ENCODE measurements around the gene IMPA2.

The IMPA2 gene

DNA sequence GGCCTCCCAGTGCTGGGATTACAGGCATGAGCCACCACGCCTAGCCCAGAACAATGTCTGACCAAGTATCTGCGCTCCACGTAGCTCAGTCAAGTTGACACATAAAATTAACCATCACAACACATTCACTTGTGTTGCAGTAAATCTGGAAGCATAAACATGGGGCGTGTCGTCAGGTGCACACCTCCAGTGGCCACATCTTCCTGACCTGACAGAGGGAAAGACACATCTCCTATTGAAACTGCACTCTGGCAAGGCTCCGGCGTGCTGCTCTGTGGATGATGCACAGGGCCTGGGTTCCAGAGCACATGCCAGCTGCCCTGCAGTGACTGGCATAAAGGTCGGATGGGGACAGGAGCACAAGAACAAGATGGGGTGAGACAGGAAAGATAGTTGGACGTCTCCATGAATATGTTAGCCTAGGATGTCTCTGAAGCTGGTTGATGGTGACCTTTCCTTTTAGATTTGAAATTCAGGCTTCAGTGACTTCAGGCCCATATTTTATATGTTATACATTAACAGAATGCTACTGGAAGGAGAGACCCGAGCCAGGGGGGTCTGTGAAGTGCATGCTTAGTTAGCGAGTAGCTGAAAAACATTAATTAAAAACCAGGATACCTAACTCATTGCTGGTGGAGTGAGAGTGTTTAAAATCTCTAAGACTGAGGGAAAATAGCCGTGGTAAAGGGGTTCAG lies 10.9 kb downstream of the IMPA2 start:
- WGBS (ENCODE audit: extremely low coverage, insufficient coverage, low lambda C conversion rate), result no CpG with 5 or more reads among the region's 12 CpGs
- no peak overlapping the region for H4K8ac ChIP-seq (ENCODE audit: low read depth, low read length)
- H2BK15ac ChIP-seq (replicated peaks; ENCODE audit: low read depth), result no peak overlapping the region
- H2BK120ac ChIP-seq (ENCODE audit: low read depth, low read length), result no peak overlapping the region
- H3K36me3 ChIP-seq (ENCODE audit: control insufficient read depth, insufficient read depth, low read length), result no peaks in the 10 kb centered on the region
- H3K23ac ChIP-seq (ENCODE audit: low read length), result no peak overlapping the region
- H3K4me1 ChIP-seq (ENCODE audit: control insufficient read depth, low read depth, low read length), result peaks cover 11% of the 10 kb centered on the region
- peaks cover 48% of the 10 kb centered on the region for H3K79me2 ChIP-seq (ENCODE audit: control insufficient read depth, insufficient read depth, low read length)
- H2AK5ac ChIP-seq (ENCODE audit: low read length), result no peak overlapping the region
- DNase-seq, result no peak
- H3K4me3 ChIP-seq (ENCODE audit: low read length), result no peak overlapping the region
- H3K27ac ChIP-seq (ENCODE audit: low read depth, low read length), result no peak overlapping the region
- no peak overlapping the region for H4K5ac ChIP-seq (ENCODE audit: low read length)
- H2BK5ac ChIP-seq (ENCODE audit: low read length), result no peak overlapping the region
- H3K4me2 ChIP-seq (ENCODE audit: low read length), result no peak overlapping the region
- no peaks in the 10 kb centered on the region for H3K27me3 ChIP-seq (ENCODE audit: insufficient read depth, low read length, poor library complexity)
- H3K9ac ChIP-seq (ENCODE audit: low read length), result no peak overlapping the region
- H3K56ac ChIP-seq (ENCODE audit: low read length), result no peak overlapping the region
- H3K4ac ChIP-seq (ENCODE audit: low read depth, low read length), result no peak overlapping the region
- no peak overlapping the region for H3K18ac ChIP-seq (ENCODE audit: low read length)
- peaks cover 35% of the 10 kb centered on the region for H3K79me1 ChIP-seq (ENCODE audit: low read length)

DNA sequence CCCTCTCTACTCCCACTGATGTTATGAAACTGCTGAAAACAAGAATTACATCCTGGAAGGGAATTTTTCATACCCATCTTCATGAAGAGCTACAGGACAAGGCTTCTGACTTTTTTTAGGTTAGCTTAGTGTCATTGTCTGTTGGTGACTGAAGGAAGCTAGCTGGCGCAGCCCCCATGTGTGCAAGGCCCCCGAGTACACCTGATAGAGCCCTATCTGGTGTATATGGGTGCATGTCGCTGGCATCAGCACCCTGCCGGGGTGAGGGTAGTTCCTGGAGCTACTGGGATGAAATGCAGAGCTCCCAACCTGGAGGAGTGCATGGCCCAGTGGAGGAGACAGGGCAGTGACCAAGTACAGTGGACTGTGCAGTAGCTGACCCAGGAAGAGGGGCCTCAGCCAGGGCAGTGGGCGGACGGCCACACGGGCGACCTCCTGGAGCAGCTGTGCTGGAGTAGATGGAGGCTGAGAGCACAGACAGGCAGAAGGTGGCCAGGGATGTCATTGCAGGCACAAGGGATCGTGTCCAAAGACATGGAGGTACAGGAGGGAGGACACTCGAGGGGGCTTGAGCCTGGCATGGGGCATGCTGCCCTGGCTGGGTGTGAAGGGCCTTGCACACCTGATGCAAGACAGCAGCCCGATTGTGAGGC lies 12.1 kb downstream of the IMPA2 start:
- H3K9ac ChIP-seq (ENCODE audit: low read length), result no peak overlapping the region
- H3K4me2 ChIP-seq (ENCODE audit: low read length), result no peak overlapping the region
- H3K36me3 ChIP-seq (ENCODE audit: control insufficient read depth, insufficient read depth, low read length), result no peaks in the 10 kb centered on the region
- H4K5ac ChIP-seq (ENCODE audit: low read length), result no peak overlapping the region
- no peak overlapping the region for H3K56ac ChIP-seq (ENCODE audit: low read length)
- no peak overlapping the region for H3K18ac ChIP-seq (ENCODE audit: low read length)
- no peak overlapping the region for H3K4ac ChIP-seq (ENCODE audit: low read depth, low read length)
- H4K8ac ChIP-seq (ENCODE audit: low read depth, low read length), result no peak overlapping the region
- no peaks in the 10 kb centered on the region for H3K27me3 ChIP-seq (ENCODE audit: insufficient read depth, low read length, poor library complexity)
- H3K79me2 ChIP-seq (ENCODE audit: control insufficient read depth, insufficient read depth, low read length), result peaks cover 46% of the 10 kb centered on the region
- H3K4me1 ChIP-seq (ENCODE audit: control insufficient read depth, low read depth, low read length), result peaks cover 11% of the 10 kb centered on the region
- no peak overlapping the region for H3K27ac ChIP-seq (ENCODE audit: low read depth, low read length)
- no CpG with 5 or more reads among the region's 11 CpGs for WGBS (ENCODE audit: extremely low coverage, insufficient coverage, low lambda C conversion rate)
- H3K4me3 ChIP-seq (ENCODE audit: low read length), result no peak overlapping the region
- H2BK5ac ChIP-seq (ENCODE audit: low read length), result no peak overlapping the region
- H3K23ac ChIP-seq (ENCODE audit: low read length), result no peak overlapping the region
- no peak overlapping the region for H2AK5ac ChIP-seq (ENCODE audit: low read length)
- no peak for DNase-seq
- H2BK120ac ChIP-seq (ENCODE audit: low read depth, low read length), result no peak overlapping the region
- H3K79me1 ChIP-seq (ENCODE audit: low read length), result peaks cover 40% of the 10 kb centered on the region
- no peak overlapping the region for H2BK15ac ChIP-seq (replicated peaks; ENCODE audit: low read depth)

DNA sequence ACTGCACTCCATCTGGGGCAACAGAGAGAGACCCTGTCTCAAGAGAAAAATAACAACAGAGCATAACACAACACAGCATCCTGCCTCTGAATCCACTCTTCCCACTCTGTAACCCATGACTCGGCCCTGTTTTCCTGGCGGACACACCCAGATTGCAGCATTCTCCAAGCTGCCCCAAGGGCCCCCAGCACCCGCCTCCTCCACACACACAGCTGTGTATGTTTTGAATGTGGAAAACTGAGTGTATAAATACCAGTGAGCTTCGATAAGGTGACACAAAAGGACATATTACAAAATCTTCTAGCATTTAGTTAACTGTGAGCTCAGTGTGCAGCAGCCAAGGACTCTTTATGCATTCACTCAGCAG lies 13.0 kb downstream of the IMPA2 start:
- H3K36me3 ChIP-seq (ENCODE audit: control insufficient read depth, insufficient read depth, low read length), result peaks cover 3% of the 10 kb centered on the region
- H3K4me1 ChIP-seq (ENCODE audit: control insufficient read depth, low read depth, low read length), result peaks cover 11% of the 10 kb centered on the region
- no peak overlapping the region for H4K5ac ChIP-seq (ENCODE audit: low read length)
- no peaks in the 10 kb centered on the region for H3K27me3 ChIP-seq (ENCODE audit: insufficient read depth, low read length, poor library complexity)
- H2BK5ac ChIP-seq (ENCODE audit: low read length), result no peak overlapping the region
- no peak overlapping the region for H3K23ac ChIP-seq (ENCODE audit: low read length)
- H2BK120ac ChIP-seq (ENCODE audit: low read depth, low read length), result no peak overlapping the region
- H3K79me1 ChIP-seq (ENCODE audit: low read length), result peaks cover 38% of the 10 kb centered on the region
- no peak overlapping the region for H2BK15ac ChIP-seq (replicated peaks; ENCODE audit: low read depth)
- H2AK5ac ChIP-seq (ENCODE audit: low read length), result no peak overlapping the region
- H3K79me2 ChIP-seq (ENCODE audit: control insufficient read depth, insufficient read depth, low read length), result peaks cover 42% of the 10 kb centered on the region
- peak overlapping the region; percentile 40 for H3K56ac ChIP-seq (ENCODE audit: low read length)
- no peak overlapping the region for H3K4me3 ChIP-seq (ENCODE audit: low read length)
- H3K9ac ChIP-seq (ENCODE audit: low read length), result no peak overlapping the region
- no peak overlapping the region for H4K8ac ChIP-seq (ENCODE audit: low read depth, low read length)
- no peak overlapping the region for H3K4ac ChIP-seq (ENCODE audit: low read depth, low read length)
- no peak overlapping the region for H3K18ac ChIP-seq (ENCODE audit: low read length)
- no peak overlapping the region for H3K27ac ChIP-seq (ENCODE audit: low read depth, low read length)
- H3K4me2 ChIP-seq (ENCODE audit: low read length), result no peak overlapping the region
- WGBS (ENCODE audit: extremely low coverage, insufficient coverage, low lambda C conversion rate), result no CpG with 5 or more reads among the region's 4 CpGs
- DNase-seq, result no peak

DNA sequence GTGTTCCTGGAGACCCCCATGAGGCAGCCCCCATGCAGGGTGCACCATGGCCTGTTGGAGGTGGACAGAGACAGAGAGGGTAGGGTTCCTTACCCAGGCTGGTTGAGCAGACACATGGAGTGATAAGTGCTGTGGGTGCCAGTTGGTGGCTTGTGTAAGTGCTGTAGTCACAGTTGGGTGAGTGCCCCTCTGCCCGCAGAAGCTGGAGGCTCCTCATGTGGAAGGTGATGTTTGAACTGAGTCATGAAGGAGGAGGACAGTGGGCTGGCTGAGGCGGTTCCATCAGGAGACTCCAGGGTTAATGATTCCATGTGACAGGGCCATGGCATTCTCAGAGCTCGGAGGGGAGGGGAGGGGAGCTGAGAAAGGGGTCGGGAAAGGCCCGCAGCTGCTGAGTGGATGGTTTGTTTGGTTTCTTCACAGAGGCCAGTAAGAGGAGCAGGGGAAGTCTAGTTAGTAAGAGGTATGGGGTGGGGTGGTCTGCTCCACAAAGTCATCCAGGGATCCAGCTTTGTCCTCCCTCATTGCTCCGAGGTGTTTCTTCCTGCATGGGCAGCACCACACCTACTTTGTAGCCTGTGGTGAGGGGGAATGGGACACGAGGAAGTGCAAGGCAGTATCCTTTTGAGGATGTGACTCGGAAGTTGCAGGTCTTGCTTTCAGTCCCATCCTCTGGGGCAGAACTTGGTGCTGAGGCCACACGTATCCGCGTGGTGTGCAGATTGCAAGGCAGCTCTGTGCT lies 13.6 kb downstream of the IMPA2 start:
- Histone ChIP-seq H4K8ac (ENCODE audit: low read depth, low read length) (no peak overlapping the region), H3K23ac (ENCODE audit: low read length) (peak overlapping the region; percentile 29), H2BK5ac (ENCODE audit: low read length) (peak overlapping the region; percentile 2), H2BK120ac (ENCODE audit: low read depth, low read length) (no peak overlapping the region), H3K36me3 (ENCODE audit: control insufficient read depth, insufficient read depth, low read length) (peaks cover 4% of the 10 kb centered on the region), H3K79me2 (ENCODE audit: control insufficient read depth, insufficient read depth, low read length) (peaks cover 37% of the 10 kb centered on the region), H3K4me2 (ENCODE audit: low read length) (peak overlapping the region; percentile 54), H3K56ac (ENCODE audit: low read length) (peak overlapping the region; percentile 63), H3K18ac (ENCODE audit: low read length) (no peak overlapping the region), H4K5ac (ENCODE audit: low read length) (no peak overlapping the region), H3K27me3 (ENCODE audit: insufficient read depth, low read length, poor library complexity) (no peaks in the 10 kb centered on the region), H3K4ac (ENCODE audit: low read depth, low read length) (no peak overlapping the region), H3K4me1 (ENCODE audit: control insufficient read depth, low read depth, low read length) (peaks cover 8% of the 10 kb centered on the region), H3K79me1 (ENCODE audit: low read length) (peaks cover 34% of the 10 kb centered on the region), H3K4me3 (ENCODE audit: low read length) (no peak overlapping the region), H2AK5ac (ENCODE audit: low read length) (no peak overlapping the region), H2BK15ac (replicated peaks; ENCODE audit: low read depth) (no peak overlapping the region), H3K27ac (ENCODE audit: low read depth, low read length) (no peak overlapping the region), H3K9ac (ENCODE audit: low read length) (peak overlapping the region; percentile 59)
- peak; percentile 92 for DNase-seq
- WGBS (ENCODE audit: extremely low coverage, insufficient coverage, low lambda C conversion rate), result no CpG with 5 or more reads among the region's 11 CpGs

DNA sequence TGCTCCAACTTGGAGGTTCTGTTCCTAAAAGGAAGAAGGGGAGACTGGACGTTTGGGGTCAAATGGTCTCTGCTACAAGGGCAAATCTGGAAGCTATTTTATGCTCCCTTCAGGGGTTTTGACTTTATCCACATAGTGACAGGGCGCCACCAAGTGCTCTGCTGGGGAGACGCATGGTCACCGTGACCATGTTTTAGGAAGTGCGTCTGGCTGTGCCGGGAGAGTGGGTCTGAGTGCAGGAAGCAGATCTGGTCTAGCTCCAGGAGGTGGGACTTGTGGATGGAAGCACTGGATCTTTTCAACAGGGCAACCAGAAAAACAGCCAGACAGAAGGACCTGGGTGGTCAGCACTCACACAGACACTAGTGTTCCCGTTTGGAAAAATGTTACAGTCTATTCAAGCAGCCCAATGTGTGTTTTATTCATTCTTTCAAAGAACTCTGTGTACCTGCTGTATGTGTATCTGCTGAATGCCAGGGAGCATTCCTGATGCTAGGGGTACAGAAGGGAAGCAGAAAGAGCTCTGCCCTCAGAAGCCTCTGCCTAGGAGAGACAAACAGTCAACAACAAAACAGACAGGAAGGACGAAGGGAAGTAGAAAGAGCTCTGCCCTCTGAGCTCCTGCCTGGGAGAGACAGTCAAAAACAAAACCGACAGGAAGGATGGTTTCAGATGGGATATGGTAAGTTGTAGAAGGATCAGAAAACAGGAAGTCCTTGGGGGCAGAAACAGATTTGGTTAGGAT lies 14.3 kb downstream of the IMPA2 start:
- Histone ChIP-seq H3K4ac (ENCODE audit: low read depth, low read length) (no peak overlapping the region), H4K5ac (ENCODE audit: low read length) (no peak overlapping the region), H4K8ac (ENCODE audit: low read depth, low read length) (no peak overlapping the region), H3K23ac (ENCODE audit: low read length) (no peak overlapping the region), H3K56ac (ENCODE audit: low read length) (peak overlapping the region; percentile 63), H2BK120ac (ENCODE audit: low read depth, low read length) (no peak overlapping the region), H3K79me2 (ENCODE audit: control insufficient read depth, insufficient read depth, low read length) (peaks cover 31% of the 10 kb centered on the region), H2BK15ac (replicated peaks; ENCODE audit: low read depth) (no peak overlapping the region), H3K79me1 (ENCODE audit: low read length) (peaks cover 28% of the 10 kb centered on the region), H3K27me3 (ENCODE audit: insufficient read depth, low read length, poor library complexity) (no peaks in the 10 kb centered on the region), H3K36me3 (ENCODE audit: control insufficient read depth, insufficient read depth, low read length) (peaks cover 4% of the 10 kb centered on the region), H3K4me2 (ENCODE audit: low read length) (peak overlapping the region; percentile 54), H3K27ac (ENCODE audit: low read depth, low read length) (peak overlapping the region; percentile 27), H3K4me3 (ENCODE audit: low read length) (no peak overlapping the region), H2BK5ac (ENCODE audit: low read length) (peak overlapping the region; percentile 2), H3K4me1 (ENCODE audit: control insufficient read depth, low read depth, low read length) (peaks cover 8% of the 10 kb centered on the region), H3K18ac (ENCODE audit: low read length) (no peak overlapping the region), H2AK5ac (ENCODE audit: low read length) (no peak overlapping the region), H3K9ac (ENCODE audit: low read length) (peak overlapping the region; percentile 59)
- no CpG with 5 or more reads among the region's 9 CpGs for WGBS (ENCODE audit: extremely low coverage, insufficient coverage, low lambda C conversion rate)
- peak; percentile 89 for DNase-seq
